HL-60 (cell line): Measurements from ENCODE around the gene CNTN1.

Source experiments
- CTCF ChIP-seq: IDR thresholded peaks from one replicate; pipeline ENCODE4 v1.5.1; 2011; ENCODE audit warnings: low read length, control low read depth, inconsistent platforms; ENCODE audit not compliant: insufficient read depth
- GABPA ChIP-seq: IDR thresholded peaks from 2 replicates; pipeline ENCODE4 v1.6.1; 2012; ENCODE audit warnings: low read depth
- POLR2AphosphoS5 ChIP-seq: IDR thresholded peaks from 2 replicates; pipeline ENCODE4 v1.6.1; 2012; ENCODE audit warnings: low read depth
- REST ChIP-seq: IDR thresholded peaks from 2 replicates; pipeline ENCODE4 v1.6.1; 2012; ENCODE audit warnings: low read depth; ENCODE audit not compliant: insufficient replicate concordance

- no peak for TF ChIP-seq GABPA
- TF ChIP-seq CTCF, result no peak
- no peak for TF ChIP-seq REST
- TF ChIP-seq POLR2AphosphoS5, result no peak
Observed at GRCh38 chr12:40831916-40832315, 139.7 kb downstream of the CNTN1 start.
